ENCODE measurements around the gene CACNA2D3.
"Not testable (repeated sequence)": the region's sequence is repeated elsewhere in the genome, so short reads cannot be mapped to it uniquely, and the experiment has no call there.

Gene CACNA2D3

GRCh38 chr3:54122324-54123002 is at the start of gene CACNA2D3:
TSS of gene CACNA2D3 (plus strand) at chr3:54122552.
- in situ Hi-C loops (cut with HindIII; ENCODE audit: low pct_ligation_motif_present, low pct_unique_long_range_greater_than_20kb, low sequenced_read_pairs) = no loop called here

GRCh38 chr3:54073386-54073785 is 49.0 kb upstream of the CACNA2D3 start:
- DNase-seq = no peak
- in situ Hi-C loops (cut with HindIII; ENCODE audit: low pct_ligation_motif_present, low pct_unique_long_range_greater_than_20kb, low sequenced_read_pairs) = no loop called here

More at GRCh38 chr3:54122324-54123002, at the start of gene CACNA2D3:
- peak; percentile 75 for DNase-seq

- no peak for DNase-seq
- in situ Hi-C loops (cut with HindIII; ENCODE audit: low pct_ligation_motif_present, low pct_unique_long_range_greater_than_20kb, low sequenced_read_pairs) = no loop called here
Measured at GRCh38 chr3:54079314-54079713, 43.0 kb upstream of the CACNA2D3 start.

- in situ Hi-C loops (cut with HindIII; ENCODE audit: low pct_ligation_motif_present, low pct_unique_long_range_greater_than_20kb, low sequenced_read_pairs) = no loop called here
- no peak for DNase-seq
Measured at GRCh38 chr3:54079730-54080325, 42.5 kb upstream of the CACNA2D3 start.

- in situ Hi-C loops (cut with HindIII; ENCODE audit: low pct_ligation_motif_present, low pct_unique_long_range_greater_than_20kb, low sequenced_read_pairs) = no loop called here
- no peak for DNase-seq
Measured at GRCh38 chr3:54083921-54084320, 38.4 kb upstream of the CACNA2D3 start.

- DNase-seq = no peak
- in situ Hi-C loops (cut with HindIII; ENCODE audit: low pct_ligation_motif_present, low pct_unique_long_range_greater_than_20kb, low sequenced_read_pairs) = no loop called here
Measured at GRCh38 chr3:54085936-54086335, 36.4 kb upstream of the CACNA2D3 start.

- no peak for DNase-seq
- in situ Hi-C loops (cut with HindIII; ENCODE audit: low pct_ligation_motif_present, low pct_unique_long_range_greater_than_20kb, low sequenced_read_pairs) = no loop called here
Measured at GRCh38 chr3:54086652-54087405, 35.5 kb upstream of the CACNA2D3 start.

GRCh38 chr3:54087581-54088410 is 34.6 kb upstream of the CACNA2D3 start:
- in situ Hi-C loops (cut with HindIII; ENCODE audit: low pct_ligation_motif_present, low pct_unique_long_range_greater_than_20kb, low sequenced_read_pairs) = no loop called here
- no peak for DNase-seq

GRCh38 chr3:54093491-54094248 is 28.7 kb upstream of the CACNA2D3 start:
- no peak for DNase-seq
- in situ Hi-C loops (cut with HindIII; ENCODE audit: low pct_ligation_motif_present, low pct_unique_long_range_greater_than_20kb, low sequenced_read_pairs) = no loop called here

GRCh38 chr3:54094926-54095325 is 27.4 kb upstream of the CACNA2D3 start:
- in situ Hi-C loops (cut with HindIII; ENCODE audit: low pct_ligation_motif_present, low pct_unique_long_range_greater_than_20kb, low sequenced_read_pairs) = no loop called here
- no peak for DNase-seq

GRCh38 chr3:54099381-54099780 is 23.0 kb upstream of the CACNA2D3 start:
- in situ Hi-C loops (cut with HindIII; ENCODE audit: low pct_ligation_motif_present, low pct_unique_long_range_greater_than_20kb, low sequenced_read_pairs) = no loop called here

GRCh38 chr3:54104084-54104483 is 18.3 kb upstream of the CACNA2D3 start:
- DNase-seq = no peak
- in situ Hi-C loops (cut with HindIII; ENCODE audit: low pct_ligation_motif_present, low pct_unique_long_range_greater_than_20kb, low sequenced_read_pairs) = no loop called here

More at GRCh38 chr3:54099381-54099780, 23.0 kb upstream of the CACNA2D3 start:
- no peak for DNase-seq

GRCh38 chr3:54116129-54116528 is 6.2 kb upstream of the CACNA2D3 start:
- in situ Hi-C loops (cut with HindIII; ENCODE audit: low pct_ligation_motif_present, low pct_unique_long_range_greater_than_20kb, low sequenced_read_pairs) = not testable (repeated sequence)

GRCh38 chr3:54120657-54121413 is 1.5 kb upstream of the CACNA2D3 start:
- in situ Hi-C loops (cut with HindIII; ENCODE audit: low pct_ligation_motif_present, low pct_unique_long_range_greater_than_20kb, low sequenced_read_pairs) = no loop called here
- DNase-seq = peak; percentile 67

More at GRCh38 chr3:54116129-54116528, 6.2 kb upstream of the CACNA2D3 start:
- DNase-seq = not testable (repeated sequence)

GRCh38 chr3:54121414-54122323 is 683 bp upstream of the CACNA2D3 start:
- DNase-seq = peak; percentile 62
- in situ Hi-C loops (cut with HindIII; ENCODE audit: low pct_ligation_motif_present, low pct_unique_long_range_greater_than_20kb, low sequenced_read_pairs) = no loop called here

GRCh38 chr3:54123003-54123775 is 837 bp downstream of the CACNA2D3 start:
- DNase-seq = no peak
- in situ Hi-C loops (cut with HindIII; ENCODE audit: low pct_ligation_motif_present, low pct_unique_long_range_greater_than_20kb, low sequenced_read_pairs) = no loop called here
